GM12878 (cell line): ENCODE results near the gene RAB10. TPM values are rescaled to one million over a fixed set of nuclear protein-coding genes. Genes with fewer than 3 reads are reported as not detected.

ENCODE experiments used
- ATF2 ChIP-seq: IDR thresholded peaks from 2 replicates; pipeline ENCODE4 v1.6.1; 2012; ENCODE audit warnings: low read length, inconsistent platforms
- BCL11A ChIP-seq: IDR thresholded peaks from 2 replicates; pipeline ENCODE4 v1.6.1; 2011; ENCODE audit warnings: low read depth, low read length
- CTCF ChIP-seq, 3 experiments: IDR thresholded peaks in 2 of 3; conservative IDR thresholded peaks in 1 of 3; 2 replicates each; pipeline ENCODE4 v1.5.1; 2011; ENCODE audit warnings: low read depth in 3 of 3, low read length in 3 of 3, mild to moderate bottlenecking in 3 of 3, control low read depth in 2 of 3, moderate library complexity in 2 of 3, inconsistent platforms in 1 of 3, mixed read lengths in 1 of 3; ENCODE audit not compliant: control insufficient read depth in 2 of 3, insufficient read depth in 1 of 3; ENCODE audit errors: extremely low read depth in 1 of 3
- EGR1 ChIP-seq, 2 experiments: IDR thresholded peaks; 1 replicate in 1 of 2; 2 replicates in 1 of 2; pipeline ENCODE4 v1.6.1; 2011 to 2012; ENCODE audit warnings: low read depth in 2 of 2, low read length in 2 of 2, borderline replicate concordance in 1 of 2, mild to moderate bottlenecking in 1 of 2, moderate library complexity in 1 of 2
- HDAC2 ChIP-seq: fragments of 200-600 bp; sonication (generic); IDR thresholded peaks from 2 replicates; pipeline ENCODE4 v1.6.1; 2017
- JUNB ChIP-seq: IDR thresholded peaks from 2 replicates; pipeline ENCODE4 v1.6.1; 2016; ENCODE audit warnings: antibody characterized with exemption, mild to moderate bottlenecking
- MLLT1 ChIP-seq: fragments of 450-650 bp; IDR thresholded peaks from 2 replicates; pipeline ENCODE4 v1.6.1; 2016; ENCODE audit warnings: mild to moderate bottlenecking
- NFYB ChIP-seq: IDR thresholded peaks from 2 replicates; pipeline ENCODE4 v1.6.1; 2011; ENCODE audit warnings: low read depth, mild to moderate bottlenecking, low read length, improper control_type of control experiment, moderate library complexity; ENCODE audit not compliant: insufficient read depth
- NR2F1 ChIP-seq: fragments of 450-650 bp; conservative IDR thresholded peaks from 2 replicates; pipeline ENCODE4 v1.6.1; 2017; ENCODE audit warnings: mild to moderate bottlenecking
- RBBP5 ChIP-seq: fragments of 200-600 bp; sonication (generic); conservative IDR thresholded peaks from 2 replicates; pipeline ENCODE4 v1.6.1; 2016
- RCOR1 ChIP-seq: conservative IDR thresholded peaks from 2 replicates; pipeline ENCODE4 v1.6.1; 2012; ENCODE audit warnings: low read depth, low read length, improper control_type of control experiment
- RFX5 ChIP-seq: IDR thresholded peaks from 2 replicates; pipeline ENCODE4 v1.6.1; 2011; ENCODE audit warnings: low read depth, low read length, improper control_type of control experiment
- SIX5 ChIP-seq: IDR thresholded peaks from 2 replicates; pipeline ENCODE4 v1.6.1; 2011; ENCODE audit warnings: mild to moderate bottlenecking, low read depth, low read length, moderate library complexity; ENCODE audit not compliant: severe bottlenecking
- SMAD1 ChIP-seq: fragments of 450-650 bp; IDR thresholded peaks from 2 replicates; pipeline ENCODE4 v1.6.1; 2018; ENCODE audit warnings: mild to moderate bottlenecking, low read depth; ENCODE audit not compliant: partially characterized antibody
- SREBF2 ChIP-seq: IDR thresholded peaks from 2 replicates; pipeline ENCODE4 v1.6.1; 2012; ENCODE audit warnings: mild to moderate bottlenecking, low read length
- SRF ChIP-seq, 2 experiments: IDR thresholded peaks; 2 replicates each; pipeline ENCODE4 v1.6.1; 2011; ENCODE audit warnings: low read depth in 2 of 2, low read length in 2 of 2, mild to moderate bottlenecking in 1 of 2, moderate library complexity in 1 of 2
- STAT1 ChIP-seq: fragments of 450-650 bp; conservative IDR thresholded peaks from 2 replicates; pipeline ENCODE4 v1.6.1; 2014; ENCODE audit warnings: antibody characterized with exemption, mild to moderate bottlenecking
- STAT3 ChIP-seq: IDR thresholded peaks from 2 replicates; pipeline ENCODE4 v1.6.1; 2011; ENCODE audit warnings: low read depth, low read length, improper control_type of control experiment
- YY1 ChIP-seq: IDR thresholded peaks from 2 replicates; pipeline ENCODE4 v1.6.1; 2011; ENCODE audit warnings: low read depth, mild to moderate bottlenecking, low read length
- ZBTB33 ChIP-seq: fragments of 450-650 bp; IDR thresholded peaks from 2 replicates; pipeline ENCODE4 v1.6.1; 2017; ENCODE audit warnings: mild to moderate bottlenecking
- polyA plus RNA-seq, 11 experiments: library from polyadenylated mRNA; depleted of rRNA in 4 of 11; unstranded in 6 of 11; stranded (reverse) in 5 of 11; fragments of >200 nt; fragmentation: Nextera tagmentation in 4 of 11; fragmentation: Illumina TruSeq in 1 of 11; extraction: Ambion mirVana in 4 of 11; extraction: Trizol in 1 of 11; gene quantifications; 1 replicate in 1 of 11; 2 replicates in 10 of 11; pipeline versions ENCODE4 v1.2.1 to v1.2.3, GENCODE V29; 2011 to 2016; ENCODE audit warnings: inconsistent platforms in 2 of 11, missing spikeins in 2 of 11, low read depth in 1 of 11
- total RNA-seq, 4 experiments: library from RNA; depleted of rRNA in 3 of 4; stranded (reverse); fragments of >200 nt in 3 of 4; fragmentation: Illumina TruSeq in 1 of 4; extraction: Trizol in 1 of 4; gene quantifications; 2 replicates each; pipeline versions ENCODE4 v1.2.1 to v1.2.3, GENCODE V29; 2013 to 2021
- TF ChIP-seq, protein P1 (sequence below): fragments of 450-650 bp; IDR thresholded peaks from 2 replicates; pipeline ENCODE4 v1.6.1; 2018; ENCODE audit warnings: borderline replicate concordance, mild to moderate bottlenecking; ENCODE audit not compliant: partially characterized antibody

Gene RAB10
- total and polyA plus RNA-seq, 10 of the 15 experiments (the other 5 are each of a cell fraction or from before 2014, with no cell fraction given), result 13.3 to 109 (median 82.0) TPM

GRCh38 chr2:26184555-26185303 is 150.8 kb downstream of the RAB10 start (continued):
- TF ChIP-seq MLLT1 (no peak), BCL11A (no peak), CTCF (IDR thresholded peaks at IDR 0.05 in 2 of 3, conservative IDR thresholded peaks at IDR 0.05 in 1 of 3; ENCODE audit: control insufficient read depth in 2 of 3, extremely low read depth in 1 of 3, insufficient read depth in 1 of 3, low read depth in 3 of 3, low read length in 3 of 3) (peak; percentile 59 to 72 (median 63); a peak in 5 of 6 replicates), SRF (IDR thresholded peaks at IDR 0.05; ENCODE audit: low read depth in 2 of 2, low read length in 2 of 2) (no peak), SMAD1 (no peak), RFX5 (no peak), ATF2 (no peak), HDAC2 (no peak), ZBTB33 (no peak), STAT3 (no peak), RBBP5 (no peak), SIX5 (no peak), NFYB (no peak), STAT1 (no peak), SREBF2 (no peak), RCOR1 (no peak), YY1 (peak; percentile 68), EGR1 (IDR thresholded peaks at IDR 0.05; ENCODE audit: borderline replicate concordance in 1 of 2, low read depth in 2 of 2, low read length in 2 of 2) (no peak), JUNB (no peak), NR2F1 (peak; percentile 27; the same call in 1 of the 2 replicates)
- TF ChIP-seq, protein P1, sequence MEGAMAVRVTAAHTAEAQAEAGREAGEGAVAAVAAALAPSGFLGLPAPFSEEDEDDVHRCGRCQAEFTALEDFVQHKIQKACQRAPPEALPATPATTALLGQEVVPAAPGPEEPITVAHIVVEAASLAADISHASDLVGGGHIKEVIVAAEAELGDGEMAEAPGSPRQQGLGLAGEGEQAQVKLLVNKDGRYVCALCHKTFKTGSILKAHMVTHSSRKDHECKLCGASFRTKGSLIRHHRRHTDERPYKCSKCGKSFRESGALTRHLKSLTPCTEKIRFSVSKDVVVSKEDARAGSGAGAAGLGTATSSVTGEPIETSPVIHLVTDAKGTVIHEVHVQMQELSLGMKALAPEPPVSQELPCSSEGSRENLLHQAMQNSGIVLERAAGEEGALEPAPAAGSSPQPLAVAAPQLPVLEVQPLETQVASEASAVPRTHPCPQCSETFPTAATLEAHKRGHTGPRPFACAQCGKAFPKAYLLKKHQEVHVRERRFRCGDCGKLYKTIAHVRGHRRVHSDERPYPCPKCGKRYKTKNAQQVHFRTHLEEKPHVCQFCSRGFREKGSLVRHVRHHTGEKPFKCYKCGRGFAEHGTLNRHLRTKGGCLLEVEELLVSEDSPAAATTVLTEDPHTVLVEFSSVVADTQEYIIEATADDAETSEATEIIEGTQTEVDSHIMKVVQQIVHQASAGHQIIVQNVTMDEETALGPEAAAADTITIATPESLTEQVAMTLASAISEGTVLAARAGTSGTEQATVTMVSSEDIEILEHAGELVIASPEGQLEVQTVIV, result no peak
